ACC112 (cell line): ENCODE data around the gene TDRD3.

ENCODE experiments used
- H2AFZ ChIP-seq: fragments of 200-600 bp; sonication (generic); one replicate; pipeline ENCODE4 v1.6.0; 2017; ENCODE audit warnings: antibody characterized with exemption, low read length; ENCODE audit not compliant: unreplicated experiment
- H3K27ac ChIP-seq: fragments of 200-600 bp; sonication (generic); 2 replicates; pipeline ENCODE4 v1.5.1; 2014; ENCODE audit warnings: low read depth, mild to moderate bottlenecking, antibody characterized with exemption, low read length, moderate library complexity
- H3K27me3 ChIP-seq: fragments of 200-600 bp; sonication (generic); 2 replicates; pipeline ENCODE4 v1.6.1; 2014; ENCODE audit warnings: mild to moderate bottlenecking, antibody characterized with exemption, low read length, moderate library complexity, mixed read lengths; ENCODE audit not compliant: insufficient read depth
- H3K36me3 ChIP-seq: fragments of 200-600 bp; sonication (generic); 2 replicates; pipeline ENCODE4 v1.6.1; 2016; ENCODE audit warnings: mild to moderate bottlenecking, antibody characterized with exemption, low read length, moderate library complexity, mixed read lengths; ENCODE audit not compliant: insufficient read depth
- H3K4me1 ChIP-seq: fragments of 200-600 bp; sonication (generic); one replicate; pipeline ENCODE4 v1.6.1; 2016; ENCODE audit warnings: low read length, mixed read lengths; ENCODE audit not compliant: insufficient read depth, unreplicated experiment, control insufficient read depth
- H3K4me3 ChIP-seq: fragments of 200-600 bp; sonication (generic); 2 replicates; pipeline ENCODE4 v1.5.1; 2014; ENCODE audit warnings: mild to moderate bottlenecking, low read depth, low read length
- H3K79me2 ChIP-seq: fragments of 200-600 bp; sonication (generic); one replicate; pipeline ENCODE4 v1.6.0; 2016; ENCODE audit warnings: low read length; ENCODE audit not compliant: control insufficient read depth, unreplicated experiment, insufficient read depth

TDRD3 gene

GRCh38 chr13:60448907-60449510 lies 52.0 kb downstream of the TDRD3 start:
- Histone ChIP-seq H3K36me3 (no peaks in the 10 kb centered on the region), H3K4me3 (no peak overlapping the region), H3K27me3 (no peaks in the 10 kb centered on the region), H3K4me1 (no peaks in the 10 kb centered on the region), H3K79me2 (no peaks in the 10 kb centered on the region), H2AFZ (no peak overlapping the region), H3K27ac (no peak overlapping the region)

GRCh38 chr13:60453490-60453889 lies 56.5 kb downstream of the TDRD3 start:
- no peaks in the 10 kb centered on the region for H3K36me3 ChIP-seq
- no peak overlapping the region for H3K27ac ChIP-seq
- H3K4me1 ChIP-seq: no peaks in the 10 kb centered on the region
- no peak overlapping the region for H3K4me3 ChIP-seq
- no peaks in the 10 kb centered on the region for H3K79me2 ChIP-seq
- H3K27me3 ChIP-seq: no peaks in the 10 kb centered on the region
- no peak overlapping the region for H2AFZ ChIP-seq

- H3K27me3 ChIP-seq: no peaks in the 10 kb centered on the region
- H3K4me3 ChIP-seq: no peak overlapping the region
- no peaks in the 10 kb centered on the region for H3K79me2 ChIP-seq
- no peak overlapping the region for H2AFZ ChIP-seq
- no peaks in the 10 kb centered on the region for H3K4me1 ChIP-seq
- no peaks in the 10 kb centered on the region for H3K36me3 ChIP-seq
- H3K27ac ChIP-seq: no peak overlapping the region
These were observed 57.4 kb downstream of the TDRD3 start for GRCh38 chr13:60454425-60454824.

GRCh38 chr13:60463787-60464186 lies 66.8 kb downstream of the TDRD3 start:
- 0 out of 2 replicates have a peak, but pooled peaks cover 3% of the 10 kb centered on the region for H3K36me3 ChIP-seq
- no peaks in the 10 kb centered on the region for H3K79me2 ChIP-seq
- no peak overlapping the region for H3K27ac ChIP-seq
- H3K4me1 ChIP-seq: no peaks in the 10 kb centered on the region
- no peaks in the 10 kb centered on the region for H3K27me3 ChIP-seq
- H3K4me3 ChIP-seq: no peak overlapping the region
- H2AFZ ChIP-seq: no peak overlapping the region

GRCh38 chr13:60467098-60467497 lies 70.1 kb downstream of the TDRD3 start:
- Histone ChIP-seq H3K4me3 (no peak overlapping the region), H3K27me3 (no peaks in the 10 kb centered on the region), H3K36me3 (0 out of 2 replicates have a peak, but pooled peaks cover 3% of the 10 kb centered on the region)

GRCh38 chr13:60479273-60479672 lies 82.3 kb downstream of the TDRD3 start:
- H3K4me1 ChIP-seq: no peaks in the 10 kb centered on the region
- H2AFZ ChIP-seq: no peak overlapping the region
- no peaks in the 10 kb centered on the region; the same call in 1 of the 2 replicates for H3K36me3 ChIP-seq
- no peak overlapping the region for H3K27ac ChIP-seq
- H3K79me2 ChIP-seq: peaks cover 3% of the 10 kb centered on the region
- no peak overlapping the region for H3K4me3 ChIP-seq
- H3K27me3 ChIP-seq: no peaks in the 10 kb centered on the region

More at GRCh38 chr13:60467098-60467497, 70.1 kb downstream of the TDRD3 start:
- no peak overlapping the region for H3K27ac ChIP-seq
- no peaks in the 10 kb centered on the region for H3K79me2 ChIP-seq
- no peaks in the 10 kb centered on the region for H3K4me1 ChIP-seq
- H2AFZ ChIP-seq: no peak overlapping the region

GRCh38 chr13:60482012-60482411 lies 85.0 kb downstream of the TDRD3 start:
- H3K27ac ChIP-seq: no peak overlapping the region
- H3K27me3 ChIP-seq: no peaks in the 10 kb centered on the region
- H3K4me1 ChIP-seq: no peaks in the 10 kb centered on the region
- no peaks in the 10 kb centered on the region; the same call in 1 of the 2 replicates for H3K36me3 ChIP-seq
- H3K79me2 ChIP-seq: peaks cover 3% of the 10 kb centered on the region
- H3K4me3 ChIP-seq: no peak overlapping the region
- no peak overlapping the region for H2AFZ ChIP-seq

GRCh38 chr13:60484865-60485264 lies 87.8 kb downstream of the TDRD3 start:
- Histone ChIP-seq H3K27ac (no peak overlapping the region), H3K79me2 (peaks cover 3% of the 10 kb centered on the region), H3K27me3 (no peaks in the 10 kb centered on the region), H3K36me3 (no peaks in the 10 kb centered on the region; the same call in 1 of the 2 replicates), H3K4me1 (no peaks in the 10 kb centered on the region), H3K4me3 (no peak overlapping the region), H2AFZ (no peak overlapping the region)

DNA sequence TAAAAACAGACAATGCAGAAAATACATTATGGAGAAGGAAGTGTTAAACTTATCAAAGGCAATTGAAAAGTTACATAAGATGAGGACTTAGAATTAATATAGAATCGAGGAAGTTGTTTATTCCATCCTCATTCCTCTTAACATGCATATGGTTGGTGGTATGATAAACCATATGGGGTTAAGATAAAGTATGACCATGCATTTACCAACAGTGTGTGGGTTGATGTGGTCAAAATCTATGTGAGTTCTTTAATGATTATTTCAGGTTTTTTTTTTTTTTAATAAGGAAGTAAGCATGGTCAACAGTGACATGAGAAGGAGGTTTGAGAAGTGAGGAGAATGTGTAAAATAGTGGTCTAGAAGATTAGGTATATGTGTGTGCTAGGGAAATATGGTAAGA lies 94.5 kb downstream of the TDRD3 start:
- Histone ChIP-seq H2AFZ (no peak overlapping the region), H3K27me3 (no peaks in the 10 kb centered on the region), H3K27ac (no peak overlapping the region), H3K79me2 (no peaks in the 10 kb centered on the region), H3K4me1 (no peaks in the 10 kb centered on the region), H3K4me3 (no peak overlapping the region), H3K36me3 (0 out of 2 replicates have a peak, but pooled peaks cover 8% of the 10 kb centered on the region)

DNA sequence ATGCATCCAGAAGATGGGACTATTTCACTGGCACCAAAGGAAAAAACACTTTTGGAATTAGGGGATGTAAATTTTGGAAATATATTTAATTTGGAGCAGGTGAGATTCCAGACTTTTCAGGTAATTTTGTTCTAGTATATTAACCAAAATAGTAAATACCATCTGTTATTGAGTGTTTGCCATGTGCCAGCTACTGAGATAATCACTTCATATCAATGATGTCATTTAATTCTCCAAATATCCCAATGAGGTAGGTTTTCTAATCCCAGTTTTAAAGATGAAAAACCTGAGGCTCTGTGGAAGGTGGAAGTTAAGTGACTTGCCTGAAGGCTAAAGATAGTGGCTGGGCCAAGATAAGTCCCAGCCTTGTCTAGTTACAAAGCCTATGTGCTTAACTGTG lies 95.2 kb downstream of the TDRD3 start:
- no peak overlapping the region for H2AFZ ChIP-seq
- no peak overlapping the region for H3K4me3 ChIP-seq
- H3K79me2 ChIP-seq: no peaks in the 10 kb centered on the region
- no peak overlapping the region for H3K27ac ChIP-seq
- H3K27me3 ChIP-seq: no peaks in the 10 kb centered on the region
- no peaks in the 10 kb centered on the region for H3K4me1 ChIP-seq
- 0 out of 2 replicates have a peak, but pooled peaks cover 8% of the 10 kb centered on the region for H3K36me3 ChIP-seq

DNA sequence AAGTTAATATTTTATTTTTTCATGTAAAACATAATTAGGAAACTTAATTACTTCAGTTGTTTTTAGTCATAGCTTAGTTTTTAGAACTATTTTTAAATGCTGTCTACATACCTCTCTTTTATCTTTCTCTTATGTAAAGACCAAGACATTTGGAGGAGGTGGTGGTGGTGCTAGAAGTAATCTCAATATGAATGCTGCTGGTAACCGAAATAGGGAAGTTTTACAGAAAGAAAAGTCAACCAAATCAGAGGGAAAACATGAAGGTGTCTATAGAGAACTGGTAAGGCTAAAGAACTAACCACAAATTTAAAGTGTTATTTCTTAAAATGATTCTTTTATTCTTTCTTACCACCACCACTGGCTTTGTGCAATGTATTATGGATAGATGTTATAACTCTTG lies 97.3 kb downstream of the TDRD3 start:
- H3K79me2 ChIP-seq: no peaks in the 10 kb centered on the region
- H3K27me3 ChIP-seq: no peaks in the 10 kb centered on the region
- no peaks in the 10 kb centered on the region for H3K4me1 ChIP-seq
- H3K27ac ChIP-seq: no peak overlapping the region
- H3K36me3 ChIP-seq: 0 out of 2 replicates have a peak, but pooled peaks cover 8% of the 10 kb centered on the region
- H3K4me3 ChIP-seq: no peak overlapping the region
- no peak overlapping the region for H2AFZ ChIP-seq
